Measurements from ENCODE around the gene SSRP1. TPM values are rescaled to one million over a fixed set of nuclear protein-coding genes. Genes with fewer than 3 reads are reported as not detected.

SSRP1 gene
- total RNA-seq, 4 donors from 2014 or later: 70.0 to 86.5 (median 78.1) TPM

GRCh38 chr11:57349491-57350274 lies 14.0 kb upstream of the SSRP1 start:
- 25 to 26% methylated on average over 29 to 31 of the region's 31 CpGs for WGBS, 2 donors
- intact Hi-C loops (cut with DNase I): loop anchor here (5.0 to 10.0 kb wide), 2 partner anchors 133 to 295 kb away; partner anchors contain the start of gene YPEL4

DNA sequence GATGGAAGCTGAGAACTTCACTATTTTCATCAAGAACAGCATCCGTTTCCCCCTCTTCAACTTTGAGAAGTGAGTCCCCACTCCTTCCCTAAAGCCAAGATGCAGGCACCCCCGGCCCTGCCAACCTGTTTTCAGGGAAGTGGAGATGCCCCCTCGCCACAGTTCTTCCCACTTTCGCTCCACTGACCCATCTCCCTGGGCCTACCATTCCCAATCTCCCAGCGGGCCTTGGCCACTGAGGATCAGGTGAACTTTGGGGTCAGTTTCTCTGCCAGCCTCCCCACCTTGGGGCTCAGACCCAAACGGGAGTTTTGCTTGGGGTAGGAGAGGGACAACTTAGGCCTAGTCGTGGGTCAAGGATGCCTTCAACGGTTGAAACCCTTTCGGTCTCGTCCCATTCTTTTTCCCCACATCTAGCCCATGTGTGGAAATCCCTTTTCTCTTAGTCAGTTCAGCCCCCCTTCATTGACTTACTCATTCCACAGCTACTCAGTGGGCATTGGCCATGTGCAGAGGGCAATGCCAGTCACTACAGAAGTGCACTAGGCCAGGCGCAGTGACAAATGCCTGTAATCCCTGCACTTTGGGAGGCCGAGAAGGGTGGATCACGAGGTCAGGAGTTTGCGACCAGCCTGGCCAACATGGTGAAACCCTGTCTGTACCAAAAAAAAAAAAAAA lies 13.1 kb upstream of the SSRP1 start:
- WGBS, 2 donors: 92 to 95% methylated on average over 14 of the region's 14 CpGs
- H3K9me3 ChIP-seq: no peaks in the 10 kb centered on the region
- H3K27me3 ChIP-seq: no peaks in the 10 kb centered on the region
- TF ChIP-seq, protein P1, sequence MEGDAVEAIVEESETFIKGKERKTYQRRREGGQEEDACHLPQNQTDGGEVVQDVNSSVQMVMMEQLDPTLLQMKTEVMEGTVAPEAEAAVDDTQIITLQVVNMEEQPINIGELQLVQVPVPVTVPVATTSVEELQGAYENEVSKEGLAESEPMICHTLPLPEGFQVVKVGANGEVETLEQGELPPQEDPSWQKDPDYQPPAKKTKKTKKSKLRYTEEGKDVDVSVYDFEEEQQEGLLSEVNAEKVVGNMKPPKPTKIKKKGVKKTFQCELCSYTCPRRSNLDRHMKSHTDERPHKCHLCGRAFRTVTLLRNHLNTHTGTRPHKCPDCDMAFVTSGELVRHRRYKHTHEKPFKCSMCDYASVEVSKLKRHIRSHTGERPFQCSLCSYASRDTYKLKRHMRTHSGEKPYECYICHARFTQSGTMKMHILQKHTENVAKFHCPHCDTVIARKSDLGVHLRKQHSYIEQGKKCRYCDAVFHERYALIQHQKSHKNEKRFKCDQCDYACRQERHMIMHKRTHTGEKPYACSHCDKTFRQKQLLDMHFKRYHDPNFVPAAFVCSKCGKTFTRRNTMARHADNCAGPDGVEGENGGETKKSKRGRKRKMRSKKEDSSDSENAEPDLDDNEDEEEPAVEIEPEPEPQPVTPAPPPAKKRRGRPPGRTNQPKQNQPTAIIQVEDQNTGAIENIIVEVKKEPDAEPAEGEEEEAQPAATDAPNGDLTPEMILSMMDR (IDR thresholded peaks at IDR 0.05): no peak
- TF ChIP-seq POLR2A (IDR thresholded peaks at IDR 0.05): no peak
- H3K4me3 ChIP-seq (replicated peaks in 1 of 3): no peak overlapping the region
- no peaks in the 10 kb centered on the region for H3K36me3 ChIP-seq
- no peak for DNase-seq
- intact Hi-C loops (cut with DNase I): loop anchor here (5.0 to 10.0 kb wide), 2 partner anchors 134 to 296 kb away; partner anchors contain the start of gene YPEL4
- peaks cover 0 to 6% of the 10 kb centered on the region in 2 donors for H3K4me1 ChIP-seq
- no peak overlapping the region for H3K27ac ChIP-seq

More at GRCh38 chr11:57349491-57350274, 14.0 kb upstream of the SSRP1 start:
- Histone ChIP-seq H3K27me3 (no peaks in the 10 kb centered on the region), H3K4me3 (replicated peaks in 1 of 3) (no peak overlapping the region), H3K4me1 (peaks cover 0 to 6% of the 10 kb centered on the region in 2 donors), H3K36me3 (no peaks in the 10 kb centered on the region), H3K27ac (no peak overlapping the region), H3K9me3 (no peaks in the 10 kb centered on the region)
- DNase-seq: peak; percentile 57 to 66
- TF ChIP-seq, protein P1 (IDR thresholded peaks at IDR 0.05): peak; percentile 66 to 89 (median 72)
- TF ChIP-seq POLR2A (IDR thresholded peaks at IDR 0.05): no peak

- Histone ChIP-seq H3K9me3 (no peaks in the 10 kb centered on the region), H3K4me1 (peaks cover 0 to 6% of the 10 kb centered on the region in 2 donors), H3K36me3 (no peaks in the 10 kb centered on the region), H3K27me3 (no peaks in the 10 kb centered on the region), H3K4me3 (replicated peaks in 1 of 3) (no peak overlapping the region), H3K27ac (no peak overlapping the region)
- TF ChIP-seq POLR2A (IDR thresholded peaks at IDR 0.05): no peak
- TF ChIP-seq, protein P1 (IDR thresholded peaks at IDR 0.05): no peak
- intact Hi-C loops (cut with DNase I): loop anchor here (5.0 to 10.0 kb wide), 2 partner anchors 134 to 297 kb away; partner anchors contain the start of gene YPEL4
- WGBS, 2 donors: 79 to 89% methylated on average over 3 to 6 of the region's 7 CpGs
- DNase-seq: no peak
Measured at GRCh38 chr11:57348052-57348451, 12.4 kb upstream of the SSRP1 start.

GRCh38 chr11:57347336-57347735 lies 11.6 kb upstream of the SSRP1 start:
- no peak overlapping the region for H3K4me3 ChIP-seq (replicated peaks in 1 of 3)
- TF ChIP-seq, protein P1 (IDR thresholded peaks at IDR 0.05): no peak
- H3K27me3 ChIP-seq: no peaks in the 10 kb centered on the region
- no peaks in the 10 kb centered on the region for H3K9me3 ChIP-seq
- peaks cover 0 to 6% of the 10 kb centered on the region in 2 donors for H3K4me1 ChIP-seq
- intact Hi-C loops (cut with DNase I): loop anchor here (2.0 to 10.0 kb wide), 3 partner anchors 135 to 297 kb away; partner anchors contain the start of gene YPEL4
- WGBS, 2 donors: 88 to 95% methylated on average over 5 to 9 of the region's 9 CpGs
- no peaks in the 10 kb centered on the region for H3K36me3 ChIP-seq
- no peak for DNase-seq
- H3K27ac ChIP-seq: no peak overlapping the region

Measured in thyroid gland (tissue), 4 donors.